Measurements from ENCODE around the gene FBXO11. TPM values are rescaled to one million over a fixed set of nuclear protein-coding genes. Genes with fewer than 3 reads are reported as not detected.

The FBXO11 gene
- total and polyA plus RNA-seq, 2 experiments from 2014 or later: 27.4 to 43.5 TPM

GRCh38 chr2:47833516-47833968 is 72.8 kb downstream of the FBXO11 start:
- H3K36me3 ChIP-seq: peaks cover 75% of the 10 kb centered on the region
- H3K4me1 ChIP-seq (ENCODE audit: low read depth): no peaks in the 10 kb centered on the region

DNA sequence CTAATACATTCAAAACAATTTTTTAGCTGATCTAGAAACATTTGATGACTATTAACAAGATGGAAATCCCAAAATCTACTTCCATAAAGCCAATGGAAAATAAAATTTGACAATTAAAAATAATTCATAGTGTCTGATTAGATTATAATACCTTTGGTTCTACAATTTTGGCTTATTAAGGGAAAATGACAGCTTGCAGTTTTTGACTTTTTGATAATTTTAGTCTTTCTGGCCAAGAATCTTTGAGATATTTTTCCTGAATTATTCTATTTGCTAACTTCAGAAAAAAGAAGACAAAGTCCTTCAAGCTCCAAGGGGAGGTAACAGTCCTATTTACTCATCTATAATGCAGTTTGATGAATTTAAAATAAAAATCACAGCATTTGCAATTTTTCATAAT is 83.8 kb downstream of the FBXO11 start:
- Histone ChIP-seq H3K4me3 (no peak overlapping the region), H3K27me3 (no peaks in the 10 kb centered on the region), H3K36me3 (peaks cover 74% of the 10 kb centered on the region), H3K4me1 (ENCODE audit: low read depth) (no peaks in the 10 kb centered on the region), H3K9me3 (ENCODE audit: low read depth) (no peaks in the 10 kb centered on the region), H3K27ac (no peak overlapping the region)
- TF ChIP-seq, protein P1, sequence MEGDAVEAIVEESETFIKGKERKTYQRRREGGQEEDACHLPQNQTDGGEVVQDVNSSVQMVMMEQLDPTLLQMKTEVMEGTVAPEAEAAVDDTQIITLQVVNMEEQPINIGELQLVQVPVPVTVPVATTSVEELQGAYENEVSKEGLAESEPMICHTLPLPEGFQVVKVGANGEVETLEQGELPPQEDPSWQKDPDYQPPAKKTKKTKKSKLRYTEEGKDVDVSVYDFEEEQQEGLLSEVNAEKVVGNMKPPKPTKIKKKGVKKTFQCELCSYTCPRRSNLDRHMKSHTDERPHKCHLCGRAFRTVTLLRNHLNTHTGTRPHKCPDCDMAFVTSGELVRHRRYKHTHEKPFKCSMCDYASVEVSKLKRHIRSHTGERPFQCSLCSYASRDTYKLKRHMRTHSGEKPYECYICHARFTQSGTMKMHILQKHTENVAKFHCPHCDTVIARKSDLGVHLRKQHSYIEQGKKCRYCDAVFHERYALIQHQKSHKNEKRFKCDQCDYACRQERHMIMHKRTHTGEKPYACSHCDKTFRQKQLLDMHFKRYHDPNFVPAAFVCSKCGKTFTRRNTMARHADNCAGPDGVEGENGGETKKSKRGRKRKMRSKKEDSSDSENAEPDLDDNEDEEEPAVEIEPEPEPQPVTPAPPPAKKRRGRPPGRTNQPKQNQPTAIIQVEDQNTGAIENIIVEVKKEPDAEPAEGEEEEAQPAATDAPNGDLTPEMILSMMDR (IDR thresholded peaks at IDR 0.05; ENCODE audit: low read depth, low read length): no peak
- no peak for DNase-seq (ENCODE audit: low read depth in 1 of 2, low spot score in 1 of 2)

More at GRCh38 chr2:47833516-47833968, 72.8 kb downstream of the FBXO11 start:
- no peak for DNase-seq (ENCODE audit: low read depth in 1 of 2, low spot score in 1 of 2)
- H3K4me3 ChIP-seq: no peak overlapping the region
- no peak overlapping the region for H3K27ac ChIP-seq
- TF ChIP-seq, protein P1 (IDR thresholded peaks at IDR 0.05; ENCODE audit: low read depth, low read length): no peak
- no peaks in the 10 kb centered on the region for H3K27me3 ChIP-seq
- H3K9me3 ChIP-seq (ENCODE audit: low read depth): no peaks in the 10 kb centered on the region

GRCh38 chr2:47819834-47820233 is 86.5 kb downstream of the FBXO11 start:
- Histone ChIP-seq H3K36me3 (peaks cover 78% of the 10 kb centered on the region), H3K27me3 (no peaks in the 10 kb centered on the region), H3K27ac (no peak overlapping the region), H3K4me3 (no peak overlapping the region), H3K9me3 (ENCODE audit: low read depth) (no peaks in the 10 kb centered on the region), H3K4me1 (ENCODE audit: low read depth) (no peaks in the 10 kb centered on the region)
- DNase-seq (ENCODE audit: low read depth in 1 of 2, low spot score in 1 of 2): no peak
- TF ChIP-seq, protein P1 (IDR thresholded peaks at IDR 0.05; ENCODE audit: low read depth, low read length): no peak

DNA sequence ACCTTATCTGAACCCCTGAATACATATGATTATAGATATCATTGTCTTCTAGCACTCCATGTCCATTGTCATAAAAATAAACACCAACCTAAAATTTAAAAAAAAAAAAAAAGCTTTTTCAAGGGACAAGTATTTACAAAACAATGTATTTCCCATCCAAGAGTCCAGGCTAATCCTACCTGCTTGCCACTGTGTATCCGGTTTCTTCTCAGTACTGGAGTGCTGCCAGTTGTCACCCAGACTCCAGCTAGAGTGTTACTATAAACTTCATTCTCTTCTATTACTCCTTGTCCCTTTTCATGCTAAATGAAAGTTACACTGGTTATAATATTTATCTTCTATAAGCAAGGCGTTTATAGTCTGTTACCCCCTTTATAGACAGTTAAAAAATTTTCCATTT is 87.5 kb downstream of the FBXO11 start:
- no peak for DNase-seq (ENCODE audit: low read depth in 1 of 2, low spot score in 1 of 2)
- H3K4me3 ChIP-seq: no peak overlapping the region
- no peak overlapping the region for H3K27ac ChIP-seq
- H3K9me3 ChIP-seq (ENCODE audit: low read depth): no peaks in the 10 kb centered on the region
- no peaks in the 10 kb centered on the region for H3K4me1 ChIP-seq (ENCODE audit: low read depth)
- no peaks in the 10 kb centered on the region for H3K27me3 ChIP-seq
- TF ChIP-seq, protein P1 (IDR thresholded peaks at IDR 0.05; ENCODE audit: low read depth, low read length): no peak
- H3K36me3 ChIP-seq: peaks cover 78% of the 10 kb centered on the region

DNA sequence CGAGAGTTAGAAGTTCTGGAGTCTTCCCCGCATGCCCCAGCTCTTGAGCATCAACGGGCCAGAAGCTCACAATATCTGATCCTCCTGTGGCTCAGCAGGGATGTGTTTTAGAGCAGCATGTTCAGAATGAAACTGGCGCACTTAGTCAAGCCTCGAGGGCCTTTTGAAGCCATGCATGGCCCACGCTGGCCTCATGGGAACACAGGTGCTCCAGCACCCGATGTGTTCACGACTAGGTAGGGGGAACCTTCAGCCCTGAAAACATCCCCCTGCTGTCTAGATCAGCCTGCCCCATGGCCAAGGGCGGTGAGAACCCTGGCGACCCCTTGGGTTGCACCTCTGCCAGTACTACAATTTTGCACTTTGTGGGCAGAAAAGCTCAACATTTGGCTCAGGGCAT is 90.5 kb downstream of the FBXO11 start:
- Histone ChIP-seq H3K9me3 (ENCODE audit: low read depth) (no peaks in the 10 kb centered on the region), H3K4me1 (ENCODE audit: low read depth) (no peaks in the 10 kb centered on the region), H3K4me3 (no peak overlapping the region), H3K36me3 (peaks cover 75% of the 10 kb centered on the region), H3K27ac (no peak overlapping the region), H3K27me3 (no peaks in the 10 kb centered on the region)
- DNase-seq (ENCODE audit: low read depth in 1 of 2, low spot score in 1 of 2): no peak
- TF ChIP-seq, protein P1 (IDR thresholded peaks at IDR 0.05; ENCODE audit: low read depth, low read length): no peak

GRCh38 chr2:47811668-47812067 is 94.6 kb downstream of the FBXO11 start:
- TF ChIP-seq, protein P1 (IDR thresholded peaks at IDR 0.05; ENCODE audit: low read depth, low read length): no peak
- peaks cover 72% of the 10 kb centered on the region for H3K36me3 ChIP-seq
- H3K9me3 ChIP-seq (ENCODE audit: low read depth): no peaks in the 10 kb centered on the region
- DNase-seq (ENCODE audit: low read depth in 1 of 2, low spot score in 1 of 2): no peak
- no peaks in the 10 kb centered on the region for H3K27me3 ChIP-seq
- H3K4me3 ChIP-seq: no peak overlapping the region
- H3K4me1 ChIP-seq (ENCODE audit: low read depth): no peaks in the 10 kb centered on the region
- peak overlapping the region; percentile 55 for H3K27ac ChIP-seq
